Activated CD4-positive, alpha-beta T cell treated with anti-CD3 and anti-CD28 coated beads, Interleukin-2, amount 10 ng/mL, durations not matched to agents 7 days and 5 days (primary cell): ENCODE results near the gene TMPRSS9. TPM values are rescaled to one million over a fixed set of nuclear protein-coding genes. Genes with fewer than 3 reads are reported as not detected.

Experiments used
- CTCF ChIA-PET: fragments of 350-600 bp; sonication (Branson Sonifier 250); formaldehyde crosslinking; loops from one replicate; lab custom pipeline; 2021; ENCODE audit warnings: antibody characterized with exemption; lab: Charles Lee
- POLR2A ChIA-PET: fragments of 350-600 bp; sonication (Branson Sonifier 250); formaldehyde crosslinking; loops from one replicate; lab custom pipeline; 2021; ENCODE audit warnings: antibody characterized with exemption; lab: Charles Lee
- DNase-seq: peaks from one replicate; pipeline ENCODE4 v3.0.0-alpha.2; 2020
- H3K27ac Mint-ChIP-seq: one replicate; pipeline ENCODE4 v1.8.0; 2021; ENCODE audit warnings: mild to moderate bottlenecking, moderate library complexity, mixed read lengths
- H3K27me3 Mint-ChIP-seq: one replicate; pipeline ENCODE4 v1.8.0; 2021; ENCODE audit warnings: mixed read lengths
- H3K36me3 Mint-ChIP-seq: one replicate; pipeline ENCODE4 v1.8.0; 2021; ENCODE audit warnings: low read depth, mixed read lengths
- H3K4me1 Mint-ChIP-seq: one replicate; pipeline ENCODE4 v1.8.0; 2021; ENCODE audit warnings: mixed read lengths
- H3K4me3 Mint-ChIP-seq: one replicate; pipeline ENCODE4 v1.8.0; 2021; ENCODE audit warnings: mild to moderate bottlenecking, moderate library complexity, mixed read lengths
- H3K9me3 Mint-ChIP-seq: one replicate; pipeline ENCODE4 v1.8.0; 2021; ENCODE audit warnings: mixed read lengths
- total RNA-seq, 2 experiments: library from RNA; stranded (reverse); gene quantifications; one replicate each; pipeline ENCODE4 v1.2.3, GENCODE V29; 2021

Gene TMPRSS9
- total RNA-seq, 2 experiments from 2014 or later: not detected

DNA sequence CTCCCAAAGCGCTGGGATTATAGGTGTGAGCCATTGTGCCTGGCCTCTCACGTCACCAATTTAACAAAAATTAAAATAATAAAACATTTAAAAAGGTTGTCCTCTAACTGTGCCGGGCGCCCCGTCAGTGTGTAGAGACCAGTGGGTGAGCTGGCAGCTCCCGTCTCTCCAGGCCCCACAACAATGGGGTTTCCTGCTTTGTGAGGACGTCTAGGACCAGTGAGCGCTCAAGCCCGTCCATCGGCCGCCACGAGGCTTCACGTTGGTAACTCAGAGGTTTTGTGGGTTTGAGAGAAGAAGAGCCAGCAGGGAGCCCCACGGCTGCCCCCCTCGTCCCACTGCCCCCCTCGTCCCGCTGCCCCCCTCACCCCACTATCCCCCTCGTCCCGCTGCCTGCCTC, 36.4 kb upstream of the TMPRSS9 start:
- H3K27ac Mint-ChIP-seq: no peak overlapping the region
- no peaks in the 10 kb centered on the region for H3K9me3 Mint-ChIP-seq
- H3K4me3 Mint-ChIP-seq: no peak overlapping the region
- H3K27me3 Mint-ChIP-seq: no peaks in the 10 kb centered on the region
- ChIA-PET CTCF (interaction anchor here (1.3 kb wide), 1 partner anchor 517 kb away, joined by 3 read pairs; the partner anchor contains the start of gene ZNF555), POLR2A (no interaction called here)
- peaks cover 27% of the 10 kb centered on the region for H3K4me1 Mint-ChIP-seq
- no peak for DNase-seq
- H3K36me3 Mint-ChIP-seq: peaks cover 20% of the 10 kb centered on the region

- no peak for DNase-seq
- ChIA-PET CTCF (interaction anchor here (1.3 kb wide), 1 partner anchor 516 kb away, joined by 3 read pairs; the partner anchor contains the start of gene ZNF555), POLR2A (no interaction called here)
- Mint-ChIP-seq H3K36me3 (peaks cover 21% of the 10 kb centered on the region), H3K4me1 (peaks cover 31% of the 10 kb centered on the region), H3K27ac (no peak overlapping the region), H3K9me3 (no peaks in the 10 kb centered on the region), H3K27me3 (no peaks in the 10 kb centered on the region), H3K4me3 (no peak overlapping the region)
Measured at GRCh38 chr19:2324220-2324948, 35.7 kb upstream of the TMPRSS9 start.

DNA sequence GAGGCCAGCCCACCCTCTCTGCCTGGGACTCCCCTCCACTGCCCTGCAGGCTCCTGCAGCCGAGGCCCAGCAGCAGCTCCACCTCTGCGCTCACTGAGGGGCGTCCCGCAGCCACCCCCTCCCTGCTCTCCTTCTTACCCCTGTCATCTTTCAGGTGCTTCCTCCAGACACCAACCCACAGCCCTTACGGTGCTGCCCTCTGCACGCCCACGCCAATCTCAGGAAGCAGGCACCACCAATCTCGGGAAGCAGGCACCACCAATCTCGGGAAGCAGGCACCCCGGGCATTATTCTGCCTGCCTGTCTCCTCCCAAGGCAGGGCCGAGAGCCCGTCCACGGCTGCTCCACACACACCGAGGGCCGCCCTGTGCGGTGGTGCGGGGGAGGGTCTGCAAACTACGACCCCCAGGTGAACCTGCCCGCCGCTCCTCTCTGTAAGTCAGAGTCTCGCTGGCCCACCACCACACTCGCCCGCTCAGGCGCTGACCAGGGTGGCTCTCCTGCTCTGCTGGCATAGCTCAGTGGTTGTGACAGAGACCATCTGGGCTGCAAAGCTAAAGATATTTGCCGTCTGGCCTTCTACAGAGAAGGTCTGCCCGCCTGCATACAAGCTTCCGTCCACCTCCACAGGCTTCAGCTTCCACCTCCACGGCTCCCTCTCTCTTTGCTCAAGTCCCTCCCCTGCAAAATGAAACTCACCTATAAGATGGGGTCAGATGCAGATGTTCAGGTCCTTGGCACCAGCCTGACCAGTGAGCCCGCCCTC, 34.6 kb upstream of the TMPRSS9 start:
- Mint-ChIP-seq H3K27me3 (no peaks in the 10 kb centered on the region), H3K4me1 (peaks cover 40% of the 10 kb centered on the region), H3K36me3 (peaks cover 26% of the 10 kb centered on the region), H3K9me3 (no peaks in the 10 kb centered on the region), H3K4me3 (peak overlapping the region; percentile 30), H3K27ac (peak overlapping the region; percentile 68)
- ChIA-PET POLR2A (no interaction called here), CTCF (interaction anchor here (0.7 to 1.2 kb wide), 2 partner anchors 13 to 316 kb away, joined by 3 to 4 read pairs; no protein-coding TSS in a partner anchor)
- DNase-seq: no peak

- H3K4me3 Mint-ChIP-seq: peak overlapping the region; percentile 99
Measured at GRCh38 chr19:2326699-2327360, 33.2 kb upstream of the TMPRSS9 start.

GRCh38 chr19:2327773-2328400, 32.2 kb upstream of the TMPRSS9 start:
- peaks cover 25% of the 10 kb centered on the region for H3K36me3 Mint-ChIP-seq

More at GRCh38 chr19:2326699-2327360, 33.2 kb upstream of the TMPRSS9 start:
- Mint-ChIP-seq H3K36me3 (peaks cover 26% of the 10 kb centered on the region), H3K9me3 (no peaks in the 10 kb centered on the region), H3K27me3 (no peaks in the 10 kb centered on the region), H3K27ac (peak overlapping the region; percentile 99), H3K4me1 (peaks cover 53% of the 10 kb centered on the region)
- ChIA-PET CTCF (interaction anchor here (0.9 to 1.2 kb wide), 2 partner anchors 15 to 38 kb away, joined by 4 read pairs; no protein-coding TSS in a partner anchor), POLR2A (interaction anchor here (0.6 kb wide), 1 partner anchor 283 kb away, joined by 3 read pairs; no protein-coding TSS in a partner anchor)
- DNase-seq: no peak

DNA sequence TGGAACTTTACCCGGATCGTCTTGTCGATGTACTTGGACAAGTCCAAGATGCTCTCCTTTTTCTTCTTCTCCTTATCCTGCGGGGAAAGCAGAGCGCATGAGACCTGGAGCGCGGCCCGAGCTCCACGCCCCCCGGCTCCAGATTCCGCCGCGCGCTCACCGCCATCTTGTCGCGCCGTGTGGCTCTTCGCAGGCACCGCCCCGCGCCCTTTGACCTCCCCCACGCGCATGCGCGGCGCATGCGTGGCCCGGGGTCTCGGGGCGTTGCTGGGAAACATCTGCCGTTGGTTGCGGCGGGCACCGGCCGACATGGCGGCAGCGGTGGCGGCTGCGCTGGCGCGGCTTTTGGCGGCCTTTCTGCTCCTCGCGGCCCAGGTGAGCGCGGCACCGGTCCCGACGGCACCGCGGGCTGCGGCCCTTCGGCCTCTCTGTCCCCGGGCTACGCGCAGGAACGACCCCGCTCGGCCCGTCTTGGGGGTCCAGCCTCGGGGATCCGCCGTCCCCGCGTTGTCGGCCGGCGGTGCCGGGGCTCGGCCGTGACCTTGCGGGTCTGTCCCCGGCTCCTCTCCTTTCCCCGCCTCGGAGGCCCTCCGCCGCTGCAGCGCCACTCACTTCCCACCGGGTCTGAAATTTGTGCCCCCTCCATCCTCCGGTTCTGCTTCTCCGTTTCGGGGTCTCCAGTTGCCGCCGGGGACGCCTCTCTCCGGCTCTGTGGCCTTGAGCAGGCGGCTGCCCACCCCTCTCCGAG, 31.5 kb upstream of the TMPRSS9 start, which contains the start of the genes LSM7 and SPPL2B:
Gene LSM7, minus strand, starts transcription at position 186 of the 748 bp plus-strand sequence. Its CDS starts 20 bp downstream, at position 166.
Gene SPPL2B, plus strand, starts transcription at position 284 of the 748 bp plus-strand sequence. Its CDS starts 26 bp downstream, at position 310.
- Mint-ChIP-seq H3K4me1 (peaks cover 64% of the 10 kb centered on the region), H3K36me3 (peaks cover 24% of the 10 kb centered on the region), H3K4me3 (peak within 1 kb of the TSS; percentile 99), H3K27ac (peak within 1 kb of the TSS; percentile 99), H3K27me3 (no peaks in the 10 kb centered on the region), H3K9me3 (no peaks in the 10 kb centered on the region)
- POLR2A ChIA-PET: no interaction called here
- CTCF ChIA-PET: interaction anchor here (0.7 to 1.2 kb wide), 2 partner anchors 89 to 173 kb away, joined by 3 read pairs; no protein-coding TSS in a partner anchor
- DNase-seq: peak; percentile 92

More at GRCh38 chr19:2327773-2328400, 32.2 kb upstream of the TMPRSS9 start:
- Mint-ChIP-seq H3K4me3 (peak overlapping the region; percentile 99), H3K27me3 (no peaks in the 10 kb centered on the region), H3K27ac (peak overlapping the region; percentile 99), H3K9me3 (no peaks in the 10 kb centered on the region), H3K4me1 (peaks cover 62% of the 10 kb centered on the region)
- CTCF ChIA-PET: interaction anchor here (0.5 to 1.2 kb wide), 5 partner anchors 14 to 172 kb away, joined by 3 to 4 read pairs (median 3); no protein-coding TSS in a partner anchor
- DNase-seq: peak; percentile 80
- POLR2A ChIA-PET: interaction anchor here (0.7 kb wide), 1 partner anchor 42 kb away, joined by 4 read pairs; no protein-coding TSS in a partner anchor

- Mint-ChIP-seq H3K4me1 (peaks cover 66% of the 10 kb centered on the region), H3K9me3 (no peaks in the 10 kb centered on the region), H3K27me3 (no peaks in the 10 kb centered on the region), H3K27ac (peak overlapping the region; percentile 89), H3K36me3 (peaks cover 24% of the 10 kb centered on the region), H3K4me3 (peak overlapping the region; percentile 99)
- ChIA-PET CTCF (no interaction called here), POLR2A (no interaction called here)
- no peak for DNase-seq
Measured at GRCh38 chr19:2329149-2329478, 31.0 kb upstream of the TMPRSS9 start.

GRCh38 chr19:2329501-2329916, 30.6 kb upstream of the TMPRSS9 start:
- H3K27ac Mint-ChIP-seq: peak overlapping the region; percentile 89
- no peaks in the 10 kb centered on the region for H3K9me3 Mint-ChIP-seq
- no peaks in the 10 kb centered on the region for H3K27me3 Mint-ChIP-seq
- POLR2A ChIA-PET: interaction anchor here (0.7 kb wide), 1 partner anchor 60 kb away, joined by 3 read pairs; no protein-coding TSS in a partner anchor
- DNase-seq: no peak
- CTCF ChIA-PET: interaction anchor here (0.7 kb wide), 1 partner anchor 1849 kb away, joined by 3 read pairs; no protein-coding TSS in a partner anchor
- H3K4me3 Mint-ChIP-seq: peak overlapping the region; percentile 99
- H3K4me1 Mint-ChIP-seq: peaks cover 66% of the 10 kb centered on the region
- peaks cover 24% of the 10 kb centered on the region for H3K36me3 Mint-ChIP-seq

DNA sequence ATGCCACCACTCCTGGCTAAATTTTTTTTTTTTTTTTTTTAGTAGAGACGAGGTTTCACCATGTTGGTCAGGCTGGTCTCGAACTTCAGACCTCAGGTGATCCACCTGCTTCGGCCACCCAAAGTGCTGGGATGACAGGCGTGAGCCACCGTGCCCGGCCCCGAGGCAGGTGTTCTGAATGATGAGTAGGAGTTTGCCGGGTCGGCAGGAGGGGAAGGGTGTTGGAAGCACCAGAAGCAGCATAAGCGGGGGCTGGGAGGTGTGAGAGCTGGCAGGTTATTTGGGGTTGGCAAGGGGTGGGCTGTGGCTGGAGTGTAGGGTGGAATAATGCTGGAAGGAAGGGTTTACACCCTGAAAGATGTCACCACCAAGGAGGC, 29.8 kb upstream of the TMPRSS9 start:
- Mint-ChIP-seq H3K4me1 (peaks cover 65% of the 10 kb centered on the region), H3K4me3 (peak overlapping the region; percentile 47), H3K9me3 (no peaks in the 10 kb centered on the region), H3K27me3 (no peaks in the 10 kb centered on the region), H3K36me3 (peaks cover 23% of the 10 kb centered on the region), H3K27ac (peak overlapping the region; percentile 73)
- CTCF ChIA-PET: no interaction called here
- POLR2A ChIA-PET: interaction anchor here (0.7 kb wide), 1 partner anchor 60 kb away, joined by 3 read pairs; no protein-coding TSS in a partner anchor
- DNase-seq: no peak

DNA sequence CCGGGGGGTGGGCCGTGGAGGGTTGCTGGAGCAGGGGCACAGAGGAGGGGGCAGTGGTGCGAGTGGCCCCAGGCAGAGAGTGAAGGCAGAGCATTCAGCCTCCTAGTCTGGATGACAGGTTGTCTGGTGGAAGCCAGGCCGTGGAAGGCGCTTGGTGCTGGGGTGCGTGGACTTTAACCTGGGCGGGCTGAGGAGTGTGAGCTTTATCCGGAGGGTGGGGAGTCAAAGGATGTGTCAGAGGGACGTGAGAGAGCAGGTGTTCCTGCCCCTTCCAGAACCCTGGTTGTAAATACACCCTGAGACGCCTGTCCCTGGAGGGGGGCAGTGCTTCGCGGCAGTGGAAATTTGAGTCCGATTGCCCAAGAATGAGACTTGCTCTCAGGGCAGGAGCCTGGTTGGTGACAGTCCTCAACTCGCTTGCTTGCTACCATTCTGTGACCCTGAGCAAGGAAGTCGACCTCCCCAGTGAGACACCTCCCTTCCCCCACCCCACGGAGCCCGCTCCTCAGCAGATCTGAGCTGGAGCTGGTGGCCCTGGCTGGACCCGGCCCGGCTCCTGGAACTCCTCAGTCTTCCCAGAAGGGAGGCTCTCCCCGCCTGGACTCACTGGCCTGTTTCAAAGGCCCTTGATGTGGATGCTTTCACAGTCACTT, 29.3 kb upstream of the TMPRSS9 start:
- ChIA-PET POLR2A (no interaction called here), CTCF (no interaction called here)
- Mint-ChIP-seq H3K4me3 (peak overlapping the region; percentile 47), H3K27ac (peak overlapping the region; percentile 93), H3K9me3 (peaks cover 2% of the 10 kb centered on the region), H3K36me3 (peaks cover 22% of the 10 kb centered on the region), H3K27me3 (no peaks in the 10 kb centered on the region), H3K4me1 (peaks cover 62% of the 10 kb centered on the region)
- no peak for DNase-seq
